GM19193 (cell line): ENCODE measurements around the gene GPR158.

Experiments used
- POLR2A ChIP-seq: IDR thresholded peaks from 4 replicates; pipeline ENCODE4 v1.6.1; 2011; ENCODE audit not compliant: insufficient read depth, insufficient read length; ENCODE audit errors: extremely low read depth

Gene GPR158

GRCh38 chr10:25174461-25175230, at the start of gene GPR158:
GPR158 (plus strand) TSS chr10:25175001; CDS start chr10:25175421, 420 bp downstream.
- TF ChIP-seq POLR2A = no peak

DNA sequence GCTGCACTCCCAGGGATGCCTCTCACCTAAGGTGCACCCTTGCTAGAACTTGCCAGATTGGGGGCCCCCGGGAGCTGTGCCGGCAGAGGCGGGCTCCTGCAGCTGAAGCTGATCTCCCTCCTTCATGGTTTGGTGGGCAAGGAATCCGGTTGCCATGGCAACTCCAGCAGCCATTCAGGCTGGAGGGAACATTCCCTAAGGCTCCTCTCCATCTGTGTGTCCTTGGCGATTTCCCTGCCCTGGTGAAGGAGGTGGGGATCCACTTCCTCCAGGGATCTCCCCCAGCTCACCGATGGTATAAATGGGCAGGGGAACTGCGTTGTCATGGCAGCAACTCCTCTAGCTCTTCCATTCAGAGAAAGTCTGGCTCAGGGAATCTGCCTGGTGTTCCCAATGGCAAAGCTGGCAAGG, 49.6 kb upstream of the GPR158 start:
- TF ChIP-seq POLR2A = no peak

DNA sequence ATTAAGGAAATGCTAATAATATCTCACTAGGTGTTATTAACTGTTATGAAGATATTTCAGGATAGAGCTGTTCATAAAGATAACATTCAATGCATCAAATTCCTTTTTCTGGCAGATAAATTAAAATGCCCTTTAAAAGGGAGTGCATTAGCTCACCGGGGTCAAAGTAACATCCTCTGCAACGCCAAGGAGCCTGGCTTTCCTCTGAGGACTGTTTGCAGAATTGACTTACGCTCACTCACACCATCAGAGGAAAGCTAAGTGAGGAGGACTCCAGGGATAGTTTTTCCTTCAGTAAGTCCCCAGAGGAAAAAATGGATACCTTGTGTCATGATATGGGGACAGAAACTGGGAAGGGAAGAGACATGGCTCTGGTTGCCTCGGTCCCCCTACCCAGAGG, 45.2 kb upstream of the GPR158 start:
- no peak for TF ChIP-seq POLR2A

DNA sequence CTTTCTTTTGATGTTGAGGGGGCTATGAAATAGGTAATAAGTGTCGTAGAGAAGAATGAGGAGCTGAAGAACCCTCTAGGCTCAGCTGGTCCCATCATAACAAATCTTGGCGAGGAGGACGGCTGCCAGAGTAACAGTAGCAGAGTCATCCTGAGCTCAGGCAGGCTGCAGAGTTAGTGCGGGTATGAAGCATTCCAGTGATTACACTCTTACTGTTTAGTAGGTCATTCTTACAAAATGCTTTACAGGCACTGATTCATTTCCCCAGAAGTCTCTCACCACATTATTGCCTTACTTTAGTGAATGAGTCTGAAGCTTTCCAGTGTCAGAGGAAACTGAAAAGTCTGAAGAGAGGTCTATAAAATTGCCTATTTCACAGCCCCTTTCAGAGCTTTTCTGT, 43.9 kb upstream of the GPR158 start:
- no peak for TF ChIP-seq POLR2A

GRCh38 chr10:25142116-25142864, 32.5 kb upstream of the GPR158 start:
- no peak for TF ChIP-seq POLR2A

DNA sequence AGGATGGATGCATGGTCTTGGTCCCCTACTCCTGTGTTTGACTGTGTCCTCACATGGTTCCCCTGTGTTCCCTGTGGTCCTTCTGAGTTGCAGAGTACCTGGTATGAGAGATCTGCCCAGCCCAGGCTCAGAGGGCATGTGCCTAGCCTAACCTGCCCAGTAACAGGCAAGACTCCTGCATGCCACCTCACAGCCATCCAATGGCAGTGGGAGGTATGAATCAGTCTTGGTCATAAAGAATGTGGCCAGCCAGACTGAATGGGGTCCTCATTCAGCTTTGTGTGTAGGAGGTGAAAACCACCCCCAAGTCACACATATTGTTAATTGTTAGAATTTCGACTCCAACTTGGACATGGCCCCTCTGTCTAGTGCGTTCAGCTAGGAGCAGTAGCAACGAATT, 17.2 kb upstream of the GPR158 start:
- TF ChIP-seq POLR2A = no peak

DNA sequence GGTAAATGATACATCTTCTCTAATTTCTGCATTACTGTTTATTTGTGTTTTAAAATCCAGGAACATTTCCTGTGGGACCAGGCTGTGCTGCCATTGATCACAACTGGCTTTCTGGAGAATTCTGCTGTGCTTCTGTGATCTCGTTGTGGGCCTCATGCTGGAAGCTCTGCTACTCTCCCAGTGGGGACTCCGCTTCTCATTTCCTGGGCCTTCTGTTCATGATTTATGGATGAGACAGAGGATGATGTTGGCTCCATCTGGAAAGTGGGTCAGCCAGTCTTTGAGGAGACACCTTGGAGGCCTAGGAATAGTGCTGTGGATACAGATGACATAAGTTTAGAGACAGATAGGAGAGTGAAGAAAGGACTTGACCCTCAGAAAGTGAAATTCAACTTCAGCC, 15.2 kb upstream of the GPR158 start:
- no peak for TF ChIP-seq POLR2A

DNA sequence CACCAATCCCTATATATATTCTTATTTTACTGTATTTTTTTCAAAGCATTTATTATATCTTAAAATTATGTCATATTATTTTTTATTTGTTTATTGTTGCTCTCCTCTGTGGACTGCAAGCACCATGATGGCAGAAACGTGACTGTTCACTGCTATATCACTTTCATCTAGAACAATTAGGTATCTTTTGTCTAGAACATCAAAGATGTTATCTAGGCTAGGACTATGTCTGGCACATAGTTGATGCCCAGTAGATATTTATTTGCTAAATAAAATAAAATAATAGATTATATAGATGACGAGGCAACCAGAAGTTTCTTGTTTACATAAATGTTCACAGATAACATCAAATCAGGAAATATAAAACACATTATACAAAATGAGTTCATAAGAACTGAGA, 12.4 kb upstream of the GPR158 start:
- no peak for TF ChIP-seq POLR2A

GRCh38 chr10:25169740-25170139, 5.1 kb upstream of the GPR158 start:
- TF ChIP-seq POLR2A = no peak

GRCh38 chr10:25170627-25171026, 4.2 kb upstream of the GPR158 start:
- TF ChIP-seq POLR2A = no peak

GRCh38 chr10:25175527-25176420, 973 bp downstream of the GPR158 start:
- no peak for TF ChIP-seq POLR2A

- no peak for TF ChIP-seq POLR2A
Measured at GRCh38 chr10:25176421-25176968, 1.7 kb downstream of the GPR158 start.

DNA sequence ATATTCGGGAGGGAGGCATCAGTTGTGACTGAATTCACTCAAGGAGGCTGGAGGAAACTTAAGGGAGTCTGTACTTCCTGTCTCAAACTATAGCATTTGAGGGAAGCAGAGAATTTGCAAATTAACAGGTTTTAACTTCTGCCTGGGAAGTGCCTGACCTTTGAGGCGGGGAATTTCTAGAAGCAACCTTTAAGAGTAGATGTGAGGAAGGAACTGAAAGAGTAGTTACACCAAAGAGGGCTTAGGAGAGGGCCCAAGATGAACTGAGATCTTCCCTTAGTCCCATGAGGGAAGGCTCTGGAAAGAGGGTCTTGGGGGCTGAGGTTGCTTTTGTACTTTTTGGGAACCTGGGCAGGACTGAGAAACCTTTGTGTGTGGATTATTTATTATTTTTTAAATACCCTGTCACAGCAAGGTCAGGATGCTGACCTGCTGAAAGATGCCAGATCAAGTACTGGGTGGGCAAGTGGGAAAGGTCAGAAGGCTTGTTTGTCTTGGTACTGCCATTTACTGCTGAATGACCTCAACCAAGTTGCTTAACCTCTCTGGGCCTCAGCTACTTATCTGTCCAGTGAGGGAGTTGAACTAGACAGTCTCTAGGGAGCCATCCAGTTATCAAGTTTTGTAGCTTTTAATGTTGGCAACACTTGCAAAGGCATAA, 2.4 kb downstream of the GPR158 start:
- no peak for TF ChIP-seq POLR2A

DNA sequence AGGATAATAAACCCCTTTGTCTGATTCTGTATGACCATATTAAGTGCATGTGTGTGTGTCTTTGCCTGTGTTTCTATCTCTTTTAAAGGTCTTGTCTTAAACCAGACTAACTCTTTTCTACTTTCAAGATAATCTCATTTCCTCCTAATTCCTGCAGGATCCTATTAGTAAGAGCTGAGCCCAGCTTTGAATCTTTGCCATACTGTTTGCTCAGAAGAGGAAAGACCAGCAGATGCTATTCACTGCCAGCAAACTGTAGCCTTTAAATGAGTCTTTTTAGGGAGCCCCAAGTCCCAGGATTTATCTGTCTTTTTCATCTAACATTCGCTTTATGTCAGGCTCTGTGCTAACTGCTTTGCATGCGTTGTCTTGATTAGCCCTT, 2.9 kb downstream of the GPR158 start:
- no peak for TF ChIP-seq POLR2A
